PC-3 (cell line): Measurements from ENCODE around the gene PSMB7. TPM values are rescaled to one million over a fixed set of nuclear protein-coding genes. Genes with fewer than 3 reads are reported as not detected.

Experiments used
- ATAC-seq: fragments of 200-7000 bp; cut with Tn5 transposase; 2 replicates; pipeline ENCODE4 v1.9.1; 2020; ENCODE audit warnings: mild to moderate bottlenecking, moderate library complexity
- BruUV-seq: library from RNA; stranded (reverse); fragments of 400-500 nt; replicated peaks from 2 replicates; lab custom pipeline; 2021; lab: Mats Ljungman, UMichigan
- CTCF ChIA-PET: fragments of 300-600 bp; sonication (Branson Sonifier 250); formaldehyde crosslinking; loops from one replicate; lab custom pipeline; 2022; ENCODE audit warnings: antibody characterized with exemption; lab: Charles Lee
- POLR2A ChIA-PET: fragments of 300-600 bp; sonication (Branson Sonifier 250); formaldehyde crosslinking; loops from one replicate; lab custom pipeline; 2022; ENCODE audit warnings: antibody characterized with exemption; ENCODE audit not compliant: unreplicated experiment; lab: Charles Lee
- DNase-seq: peaks from one replicate; pipeline ENCODE4 v3.0.0-alpha.2; 2015
- H2AFZ ChIP-seq: fragments of 300-600 bp; sonication (generic); 2 replicates; pipeline ENCODE4 v1.6.0; 2016; ENCODE audit warnings: antibody characterized with exemption, low read length
- H3F3A ChIP-seq: fragments of 300-600 bp; sonication (generic); one replicate; pipeline ENCODE4 v1.6.0; 2017; ENCODE audit warnings: antibody characterized with exemption, low read length, control low read depth, mild to moderate bottlenecking; ENCODE audit not compliant: unreplicated experiment
- H3K27ac ChIP-seq: fragments of 300-600 bp; sonication (generic); 2 replicates; pipeline ENCODE4 v1.5.1; 2016; ENCODE audit warnings: mild to moderate bottlenecking, low read length
- H3K27me3 ChIP-seq: fragments of 300-600 bp; sonication (generic); 2 replicates; pipeline ENCODE4 v1.6.1; 2016; ENCODE audit warnings: low read length, mixed read lengths
- H3K36me3 ChIP-seq: fragments of 300-600 bp; sonication (generic); 2 replicates; pipeline ENCODE4 v1.6.1; 2016; ENCODE audit warnings: low read depth, mixed run types, low read length, mixed read lengths
- H3K4me1 ChIP-seq: fragments of 300-600 bp; sonication (generic); 2 replicates; pipeline ENCODE4 v1.5.1; 2016; ENCODE audit warnings: low read length; ENCODE audit not compliant: insufficient read depth
- H3K4me2 ChIP-seq: fragments of 300-600 bp; sonication (generic); 2 replicates; pipeline ENCODE4 v1.6.0; 2016; ENCODE audit warnings: low read length
- H3K4me3 ChIP-seq: fragments of 300-600 bp; sonication (generic); 2 replicates; pipeline ENCODE4 v1.5.1; 2016; ENCODE audit warnings: mild to moderate bottlenecking, low read length, mixed read lengths
- H3K79me2 ChIP-seq: fragments of 300-600 bp; sonication (generic); 2 replicates; pipeline ENCODE4 v1.6.1; 2017; ENCODE audit warnings: low read length, mixed read lengths
- H3K9ac ChIP-seq: fragments of 300-600 bp; sonication (generic); 2 replicates; pipeline ENCODE4 v1.6.0; 2016; ENCODE audit warnings: mild to moderate bottlenecking, low read length
- H3K9me2 ChIP-seq: fragments of 300-600 bp; sonication (generic); replicated peaks from 2 replicates; pipeline ENCODE4 v1.6.1; 2016; ENCODE audit warnings: mixed run types, low read length, mixed read lengths
- H3K9me3 ChIP-seq: fragments of 300-600 bp; sonication (generic); 2 replicates; pipeline ENCODE4 v1.6.1; 2016; ENCODE audit warnings: low read length, mixed read lengths
- H4K20me1 ChIP-seq: fragments of 300-600 bp; sonication (generic); 2 replicates; pipeline ENCODE4 v1.6.1; 2016; ENCODE audit warnings: low read length, mixed read lengths
- EZH2 ChIP-seq: fragments of 300-600 bp; sonication (generic); IDR thresholded peaks from one replicate; pipeline ENCODE4 v1.6.1; 2017; ENCODE audit warnings: antibody characterized with exemption, mild to moderate bottlenecking, low read length; ENCODE audit not compliant: unreplicated experiment
- EZH2phosphoT487 ChIP-seq: fragments of 300-600 bp; sonication (generic); IDR thresholded peaks from 2 replicates; pipeline ENCODE4 v1.6.1; 2018; ENCODE audit warnings: mild to moderate bottlenecking, antibody characterized with exemption, low read length, borderline replicate concordance
- intact Hi-C: fragments of 100-400 bp; cut with micrococcal nuclease; formaldehyde crosslinking; loops from 2 replicates; pipeline ENCODE4 v1.9.0; 2023
- total RNA-seq: library from RNA; depleted of rRNA; stranded (reverse); fragments of >200 nt; gene quantifications from 2 replicates; pipeline ENCODE4 v1.2.3, GENCODE V29; 2014
- TF ChIP-seq, protein P1 (sequence below): fragments of 300-600 bp; sonication (generic); conservative IDR thresholded peaks from 2 replicates; pipeline ENCODE4 v1.5.1; 2017; ENCODE audit warnings: antibody characterized with exemption, low read depth, mild to moderate bottlenecking, low read length

The PSMB7 gene
- total RNA-seq, 1 experiment from 2014 or later, result 372 TPM

DNA sequence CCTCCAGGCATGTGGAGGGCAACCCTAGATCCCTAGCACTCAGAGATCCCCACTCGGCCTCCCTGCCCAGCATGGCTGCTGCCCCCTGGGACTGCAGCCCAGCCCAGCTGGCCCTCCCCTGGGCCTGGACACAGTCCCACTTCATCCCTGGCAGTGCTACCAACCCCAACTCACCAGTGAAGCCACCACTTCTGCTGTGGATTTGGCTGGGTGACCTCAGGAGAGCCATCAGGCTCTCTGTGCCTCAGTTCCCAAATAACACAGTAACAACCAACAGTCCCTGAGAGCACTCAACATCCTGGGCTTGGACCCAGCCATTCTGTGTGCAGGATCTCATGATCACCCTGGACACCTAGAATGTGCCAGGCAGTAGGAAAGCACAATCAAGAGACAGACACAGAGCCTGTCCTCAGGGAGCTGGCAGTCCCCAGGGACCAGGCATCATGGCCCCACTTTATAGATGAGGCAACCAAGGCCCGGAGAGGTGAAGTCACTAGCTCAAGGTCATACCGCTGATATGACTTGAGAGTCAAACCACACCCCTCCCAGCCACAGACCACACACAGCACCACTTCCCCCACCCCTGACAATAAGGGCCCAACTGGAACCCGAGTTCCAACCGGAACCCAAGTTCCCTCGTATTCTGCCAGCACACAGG, 4.7 kb upstream of the PSMB7 start:
- CTCF ChIA-PET, result no interaction called here
- no peaks in the 10 kb centered on the region for H3K36me3 ChIP-seq
- BruUV-seq, result no TSS peak

DNA sequence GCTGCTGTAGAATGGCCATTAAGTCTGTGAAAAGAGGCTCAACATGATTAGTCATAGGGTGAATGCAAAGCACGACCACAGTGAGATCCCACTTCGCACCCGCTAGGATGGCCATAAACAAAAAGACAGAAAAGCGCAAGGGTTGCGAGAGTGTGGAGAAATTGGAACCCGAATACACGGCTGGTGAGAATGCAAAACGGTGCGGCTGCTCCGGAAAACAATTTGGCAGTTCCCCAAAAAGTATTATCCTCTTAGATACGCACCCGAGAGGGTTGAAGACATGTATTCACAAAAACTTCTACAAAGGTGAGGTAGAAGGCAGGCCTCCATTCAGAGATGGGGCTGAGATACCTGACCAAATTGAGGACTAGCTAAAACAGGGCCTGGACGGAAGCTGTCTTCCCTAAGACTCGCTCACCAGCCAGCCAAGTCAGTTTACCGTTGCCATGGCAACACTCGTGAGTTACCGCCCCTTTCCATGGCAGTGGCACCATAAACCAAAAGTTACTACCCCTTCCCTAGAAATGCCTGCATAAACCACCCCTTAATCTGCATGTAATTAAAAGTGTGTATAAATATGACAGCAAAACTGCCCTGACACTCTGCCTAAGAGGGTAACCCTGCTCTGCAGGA, 726 bp upstream of the PSMB7 start:
- Histone ChIP-seq H3K4me2 (no peak overlapping the region; the same call in 1 of the 2 replicates), H3F3A (peaks cover 15% of the 10 kb centered on the region), H4K20me1 (peaks cover 7% of the 10 kb centered on the region; the same call in 1 of the 2 replicates), H3K9ac (no peak overlapping the region), H3K4me1 (peaks cover 34% of the 10 kb centered on the region), H3K27ac (no peak overlapping the region), H3K36me3 (peaks cover 31% of the 10 kb centered on the region), H3K79me2 (peaks cover 38% of the 10 kb centered on the region), H3K27me3 (no peaks in the 10 kb centered on the region), H3K4me3 (peak overlapping the region; percentile 83; the same call in 1 of the 2 replicates), H3K9me2 (no peaks in the 10 kb centered on the region), H2AFZ (peak overlapping the region; percentile 79), H3K9me3 (no peaks in the 10 kb centered on the region)
- intact Hi-C loops, result no loop called here
- ATAC-seq (no peak), DNase-seq (no peak)
- ChIA-PET POLR2A (no interaction called here), CTCF (no interaction called here)
- TF ChIP-seq, protein P1, sequence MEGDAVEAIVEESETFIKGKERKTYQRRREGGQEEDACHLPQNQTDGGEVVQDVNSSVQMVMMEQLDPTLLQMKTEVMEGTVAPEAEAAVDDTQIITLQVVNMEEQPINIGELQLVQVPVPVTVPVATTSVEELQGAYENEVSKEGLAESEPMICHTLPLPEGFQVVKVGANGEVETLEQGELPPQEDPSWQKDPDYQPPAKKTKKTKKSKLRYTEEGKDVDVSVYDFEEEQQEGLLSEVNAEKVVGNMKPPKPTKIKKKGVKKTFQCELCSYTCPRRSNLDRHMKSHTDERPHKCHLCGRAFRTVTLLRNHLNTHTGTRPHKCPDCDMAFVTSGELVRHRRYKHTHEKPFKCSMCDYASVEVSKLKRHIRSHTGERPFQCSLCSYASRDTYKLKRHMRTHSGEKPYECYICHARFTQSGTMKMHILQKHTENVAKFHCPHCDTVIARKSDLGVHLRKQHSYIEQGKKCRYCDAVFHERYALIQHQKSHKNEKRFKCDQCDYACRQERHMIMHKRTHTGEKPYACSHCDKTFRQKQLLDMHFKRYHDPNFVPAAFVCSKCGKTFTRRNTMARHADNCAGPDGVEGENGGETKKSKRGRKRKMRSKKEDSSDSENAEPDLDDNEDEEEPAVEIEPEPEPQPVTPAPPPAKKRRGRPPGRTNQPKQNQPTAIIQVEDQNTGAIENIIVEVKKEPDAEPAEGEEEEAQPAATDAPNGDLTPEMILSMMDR, result no peak
- no peak for TF ChIP-seq EZH2
- no peak for TF ChIP-seq EZH2phosphoT487
- BruUV-seq, result no TSS peak

More for the DNA sequence above, 4.7 kb upstream of the PSMB7 start:
- Histone ChIP-seq H3K27ac (no peak overlapping the region), H3K4me3 (no peak overlapping the region), H3K4me1 (no peaks in the 10 kb centered on the region), H3K9me2 (no peaks in the 10 kb centered on the region), H4K20me1 (no peaks in the 10 kb centered on the region), H2AFZ (peak overlapping the region; percentile 65; the same call in 1 of the 2 replicates), H3K9me3 (no peaks in the 10 kb centered on the region), H3K9ac (no peak overlapping the region), H3K79me2 (peaks cover 3% of the 10 kb centered on the region), H3K4me2 (no peak overlapping the region), H3K27me3 (no peaks in the 10 kb centered on the region), H3F3A (no peaks in the 10 kb centered on the region)
- intact Hi-C loops, result loop anchor here (1.0 kb wide), 1 partner anchor 116 kb away; no protein-coding TSS in a partner anchor
- TF ChIP-seq EZH2 (no peak), EZH2phosphoT487 (no peak)
- TF ChIP-seq, protein P1, result peak; percentile 15; the same call in 1 of the 2 replicates
- DNase-seq (no peak), ATAC-seq (no peak)
- POLR2A ChIA-PET, result interaction anchor here (0.6 kb wide), 1 partner anchor 289 kb away, joined by 3 read pairs; no protein-coding TSS in a partner anchor
